ENCODE results near the gene SLC39A8. TPM values are rescaled to one million over a fixed set of nuclear protein-coding genes. Genes with fewer than 3 reads are reported as not detected.

SLC39A8 gene
- polyA plus RNA-seq, 3 donors, result 1.8 to 7.8 (median 6.1) TPM

- Mint-ChIP-seq H3K27me3 (ENCODE audit: low read depth in 3 of 3) (no peaks in the 10 kb centered on the region), H3K4me3 (no peak overlapping the region), H3K4me1 (no peaks in the 10 kb centered on the region), H3K27ac (no peak overlapping the region), H3K36me3 (no peaks in the 10 kb centered on the region), H3K9me3 (peaks cover 15 to 30% (median 18%) of the 10 kb centered on the region in 7 donors)
- WGBS (ENCODE audit: insufficient coverage), result 92% methylated on average over 10 of the region's 15 CpGs
- Histone ChIP-seq H3K27me3 (ENCODE audit: control insufficient read depth in 2 of 2, insufficient read depth in 2 of 2, low read length in 2 of 2) (no peaks in the 10 kb centered on the region), H4K20me1 (ENCODE audit: insufficient read depth, low read length) (no peaks in the 10 kb centered on the region), H3K4me2 (replicated peaks; ENCODE audit: extremely low read depth, low read length, poor library complexity, severe bottlenecking) (no peak overlapping the region), H3K79me2 (ENCODE audit: insufficient read depth, low read length) (no peaks in the 10 kb centered on the region), H3K36me3 (replicated peaks in 1 of 2; ENCODE audit: control insufficient read depth in 1 of 2, insufficient read depth in 2 of 2, low read length in 2 of 2) (no peaks in the 10 kb centered on the region), H3K4me1 (ENCODE audit: control insufficient read depth in 1 of 2, insufficient read depth in 2 of 2, low read length in 2 of 2) (no peaks in the 10 kb centered on the region), H3K27ac (ENCODE audit: low read depth in 1 of 2, low read length in 2 of 2) (no peak overlapping the region), H2AFZ (ENCODE audit: insufficient read depth, low read depth, low read length, poor library complexity, severe bottlenecking) (no peak overlapping the region), H3K9me3 (replicated peaks in 1 of 2; ENCODE audit: control insufficient read depth in 1 of 2, insufficient read depth in 1 of 2, low read length in 2 of 2) (peaks cover 0 to 19% of the 10 kb centered on the region in 2 donors), H3K4me3 (replicated peaks in 1 of 3; ENCODE audit: low read depth in 2 of 3, low read length in 3 of 3) (no peak overlapping the region), H3K9ac (ENCODE audit: insufficient read depth, low read length, poor library complexity, severe bottlenecking) (no peak overlapping the region)
- intact Hi-C loops (cut with micrococcal nuclease), result no loop called here
- TF ChIP-seq CTCF (IDR thresholded peaks at IDR 0.05), result no peak
- no peak for DNase-seq
Observed at GRCh38 chr4:102234243-102234838, 110.9 kb downstream of the SLC39A8 start.

- DNase-seq, result no peak
- Mint-ChIP-seq H3K4me3 (no peak overlapping the region), H3K9me3 (peaks cover 6 to 16% (median 15%) of the 10 kb centered on the region in 7 donors), H3K27me3 (ENCODE audit: low read depth in 3 of 3) (peaks cover 0 to 2% (median 0%) of the 10 kb centered on the region in 3 donors), H3K36me3 (no peaks in the 10 kb centered on the region), H3K27ac (no peak overlapping the region), H3K4me1 (no peaks in the 10 kb centered on the region)
- Histone ChIP-seq H3K4me2 (replicated peaks; ENCODE audit: extremely low read depth, low read length, poor library complexity, severe bottlenecking) (no peak overlapping the region), H3K36me3 (replicated peaks in 1 of 2; ENCODE audit: control insufficient read depth in 1 of 2, insufficient read depth in 2 of 2, low read length in 2 of 2) (no peaks in the 10 kb centered on the region), H3K9me3 (replicated peaks in 1 of 2; ENCODE audit: control insufficient read depth in 1 of 2, insufficient read depth in 1 of 2, low read length in 2 of 2) (peaks cover 8 to 11% of the 10 kb centered on the region in 2 donors), H3K9ac (ENCODE audit: insufficient read depth, low read length, poor library complexity, severe bottlenecking) (no peak overlapping the region), H2AFZ (ENCODE audit: insufficient read depth, low read depth, low read length, poor library complexity, severe bottlenecking) (no peak overlapping the region), H3K27me3 (ENCODE audit: control insufficient read depth in 2 of 2, insufficient read depth in 2 of 2, low read length in 2 of 2) (no peaks in the 10 kb centered on the region), H3K4me1 (ENCODE audit: control insufficient read depth in 1 of 2, insufficient read depth in 2 of 2, low read length in 2 of 2) (no peaks in the 10 kb centered on the region), H3K27ac (ENCODE audit: low read depth in 1 of 2, low read length in 2 of 2) (no peak overlapping the region), H4K20me1 (ENCODE audit: insufficient read depth, low read length) (no peaks in the 10 kb centered on the region), H3K4me3 (replicated peaks in 1 of 3; ENCODE audit: low read depth in 2 of 3, low read length in 3 of 3) (no peak overlapping the region), H3K79me2 (ENCODE audit: insufficient read depth, low read length) (no peaks in the 10 kb centered on the region)
- intact Hi-C loops (cut with micrococcal nuclease), result no loop called here
- no peak for TF ChIP-seq CTCF (IDR thresholded peaks at IDR 0.05)
Observed at GRCh38 chr4:102230194-102230593, 115.1 kb downstream of the SLC39A8 start.

Measured in CD14-positive monocyte (primary cell).